Trophoblast cell (in vitro differentiated cells and primary cell): Measurements from ENCODE around the gene LAMA5.

ENCODE experiments used
- DNase-seq, 2 donors: peaks; one replicate each; pipeline ENCODE4 v3.0.0-alpha.2; 2016
- H2AFZ ChIP-seq: 2 replicates; pipeline ENCODE4 v1.6.1; 2013; ENCODE audit warnings: low read length, moderate library complexity, mild to moderate bottlenecking; ENCODE audit not compliant: insufficient read depth, poor library complexity
- H2AK5ac ChIP-seq: 2 replicates; pipeline ENCODE4 v1.6.1; 2013; ENCODE audit warnings: mild to moderate bottlenecking, low read length
- H2BK120ac ChIP-seq: 2 replicates; pipeline ENCODE4 v1.6.1; 2013; ENCODE audit warnings: low read length, mild to moderate bottlenecking, moderate library complexity; ENCODE audit not compliant: insufficient read depth, poor library complexity
- H2BK12ac ChIP-seq: 2 replicates; pipeline ENCODE4 v1.6.1; 2013; ENCODE audit warnings: mild to moderate bottlenecking, low read length, moderate library complexity
- H2BK5ac ChIP-seq: 2 replicates; pipeline ENCODE4 v1.6.1; 2013; ENCODE audit warnings: low read length, low read depth, moderate library complexity, mild to moderate bottlenecking; ENCODE audit not compliant: poor library complexity
- H3K14ac ChIP-seq: 2 replicates; pipeline ENCODE4 v1.6.1; 2013; ENCODE audit warnings: mild to moderate bottlenecking, low read length
- H3K18ac ChIP-seq: 2 replicates; pipeline ENCODE4 v1.6.1; 2013; ENCODE audit warnings: mild to moderate bottlenecking, low read length
- H3K23ac ChIP-seq: 2 replicates; pipeline ENCODE4 v1.6.1; 2013; ENCODE audit warnings: low read length
- H3K27ac ChIP-seq: 2 replicates; pipeline ENCODE4 v1.5.1; 2013; ENCODE audit warnings: low read depth, mild to moderate bottlenecking, inconsistent platforms, low read length, moderate library complexity
- H3K27me3 ChIP-seq: 2 replicates; pipeline ENCODE4 v1.6.1; 2013; ENCODE audit warnings: inconsistent platforms, mild to moderate bottlenecking, low read length, moderate library complexity; ENCODE audit not compliant: insufficient read depth
- H3K36me3 ChIP-seq, 2 experiments: 1 replicate in 1 of 2; 2 replicates in 1 of 2; pipeline ENCODE4 v1.6.1; 2013; ENCODE audit warnings: low read length in 2 of 2, mild to moderate bottlenecking in 2 of 2, moderate library complexity in 1 of 2; ENCODE audit not compliant: insufficient read depth in 2 of 2, control insufficient read depth in 1 of 2
- H3K4ac ChIP-seq: 2 replicates; pipeline ENCODE4 v1.6.1; 2013; ENCODE audit warnings: low read depth, mild to moderate bottlenecking, low read length, moderate library complexity
- H3K4me1 ChIP-seq, 2 experiments: 1 replicate in 1 of 2; 2 replicates in 1 of 2; pipeline ENCODE4 v1.6.1; 2013; ENCODE audit warnings: low read length in 2 of 2, mild to moderate bottlenecking in 2 of 2, moderate library complexity in 1 of 2; ENCODE audit not compliant: insufficient read depth in 2 of 2, control insufficient read depth in 1 of 2
- H3K4me2 ChIP-seq: 2 replicates; pipeline ENCODE4 v1.6.1; 2013; ENCODE audit warnings: inconsistent platforms, mild to moderate bottlenecking, low read length, moderate library complexity
- H3K4me3 ChIP-seq: 2 replicates; pipeline ENCODE4 v1.5.1; 2013; ENCODE audit warnings: mild to moderate bottlenecking, low read depth, low read length, inconsistent platforms
- H3K79me1 ChIP-seq: one replicate; pipeline ENCODE4 v1.6.1; 2013; ENCODE audit warnings: low read length
- H3K79me2 ChIP-seq: 2 replicates; pipeline ENCODE4 v1.6.1; 2013; ENCODE audit warnings: low read length, mild to moderate bottlenecking; ENCODE audit not compliant: control insufficient read depth, insufficient read depth, poor library complexity
- H3K9ac ChIP-seq: 2 replicates; pipeline ENCODE4 v1.6.1; 2013; ENCODE audit warnings: mild to moderate bottlenecking, low read length
- H3K9me3 ChIP-seq: 2 replicates; pipeline ENCODE4 v1.6.1; 2013; ENCODE audit warnings: low read depth, mild to moderate bottlenecking, control low read depth, inconsistent platforms, low read length; ENCODE audit not compliant: insufficient read depth
- H4K12ac ChIP-seq: 2 replicates; pipeline ENCODE4 v1.6.1; 2013; ENCODE audit warnings: low read depth, mild to moderate bottlenecking, low read length, moderate library complexity
- H4K8ac ChIP-seq: 2 replicates; pipeline ENCODE4 v1.6.1; 2013; ENCODE audit warnings: low read depth, mild to moderate bottlenecking, low read length, moderate library complexity
- H4K91ac ChIP-seq: one replicate; pipeline ENCODE4 v1.6.1; 2013; ENCODE audit warnings: low read depth, mild to moderate bottlenecking, low read length, moderate library complexity
- WGBS: extraction: QIAGEN DNeasy Blood & Tissue Kit; methylation state at CpG from one replicate; pipeline ENCODE4 v1.1.7; 2013; ENCODE audit warnings: missing lambda C conversion rate; ENCODE audit not compliant: insufficient read length, insufficient coverage; ENCODE audit errors: extremely low coverage; 5-methylcytosine and 5-hydroxymethylcytosine counted together

LAMA5 gene

GRCh38 chr20:62344782-62345181, 22.3 kb downstream of the LAMA5 start:
- Histone ChIP-seq H3K4me1 (peaks cover under 1% of the 10 kb centered on the region in 2 experiments), H2AK5ac (no peak overlapping the region), H3K23ac (no peak overlapping the region), H3K9ac (no peak overlapping the region), H4K91ac (no peak overlapping the region), H3K4me3 (no peak overlapping the region), H3K79me1 (no peaks in the 10 kb centered on the region), H3K27me3 (no peaks in the 10 kb centered on the region), H3K9me3 (no peaks in the 10 kb centered on the region), H3K27ac (no peak overlapping the region), H3K14ac (no peak overlapping the region), H3K18ac (no peak overlapping the region), H2BK12ac (no peak overlapping the region), H4K12ac (no peak overlapping the region), H2BK120ac (no peak overlapping the region), H3K79me2 (no peaks in the 10 kb centered on the region), H3K4ac (no peak overlapping the region), H3K36me3 (peaks cover 40 to 53% of the 10 kb centered on the region in 2 experiments), H3K4me2 (no peak overlapping the region), H2BK5ac (no peak overlapping the region), H4K8ac (no peak overlapping the region), H2AFZ (no peak overlapping the region)
- DNase-seq: no peak
- no CpG with 5 or more reads among the region's 10 CpGs for WGBS

GRCh38 chr20:62344092-62344491, 23.0 kb downstream of the LAMA5 start:
- H3K36me3 ChIP-seq: peaks cover 40 to 53% of the 10 kb centered on the region in 2 experiments
- no peak overlapping the region for H2BK5ac ChIP-seq
- WGBS: no CpG with 5 or more reads among the region's 5 CpGs
- H3K4me1 ChIP-seq: no peaks in the 10 kb centered on the region
- H3K18ac ChIP-seq: no peak overlapping the region
- no peak overlapping the region for H3K4me3 ChIP-seq
- no peak overlapping the region for H3K4ac ChIP-seq
- H4K8ac ChIP-seq: no peak overlapping the region
- no peaks in the 10 kb centered on the region for H3K9me3 ChIP-seq
- H2BK12ac ChIP-seq: no peak overlapping the region
- no peaks in the 10 kb centered on the region for H3K79me1 ChIP-seq
- no peak for DNase-seq
- no peak overlapping the region for H2AFZ ChIP-seq
- H3K27ac ChIP-seq: no peak overlapping the region
- no peak overlapping the region for H3K4me2 ChIP-seq
- H3K9ac ChIP-seq: no peak overlapping the region
- no peak overlapping the region for H3K23ac ChIP-seq
- H3K27me3 ChIP-seq: no peaks in the 10 kb centered on the region
- no peak overlapping the region for H3K14ac ChIP-seq
- H2AK5ac ChIP-seq: no peak overlapping the region
- no peak overlapping the region for H2BK120ac ChIP-seq
- H3K79me2 ChIP-seq: no peaks in the 10 kb centered on the region
- no peak overlapping the region for H4K91ac ChIP-seq
- no peak overlapping the region for H4K12ac ChIP-seq

- no peak overlapping the region for H4K91ac ChIP-seq
- WGBS: no CpG with 5 or more reads among the region's 10 CpGs
- no peak overlapping the region for H3K23ac ChIP-seq
- H4K12ac ChIP-seq: no peak overlapping the region
- H3K27ac ChIP-seq: no peak overlapping the region
- H2AFZ ChIP-seq: no peak overlapping the region
- no peaks in the 10 kb centered on the region for H3K27me3 ChIP-seq
- no peak overlapping the region for H2BK120ac ChIP-seq
- no peak overlapping the region for H4K8ac ChIP-seq
- no peak overlapping the region for H3K4me3 ChIP-seq
- no peak overlapping the region for H2BK5ac ChIP-seq
- no peaks in the 10 kb centered on the region for H3K79me1 ChIP-seq
- no peaks in the 10 kb centered on the region for H3K79me2 ChIP-seq
- no peaks in the 10 kb centered on the region for H3K9me3 ChIP-seq
- H3K14ac ChIP-seq: no peak overlapping the region
- H3K4me2 ChIP-seq: no peak overlapping the region
- peaks cover 46 to 59% of the 10 kb centered on the region in 2 experiments for H3K36me3 ChIP-seq
- H2BK12ac ChIP-seq: no peak overlapping the region
- no peak for DNase-seq
- H3K4ac ChIP-seq: no peak overlapping the region
- no peak overlapping the region for H3K18ac ChIP-seq
- H2AK5ac ChIP-seq: no peak overlapping the region
- H3K9ac ChIP-seq: no peak overlapping the region
- H3K4me1 ChIP-seq: no peaks in the 10 kb centered on the region
These were observed 24.2 kb downstream of the LAMA5 start for GRCh38 chr20:62342910-62343309.

- no peak overlapping the region for H3K4me2 ChIP-seq
- H2BK12ac ChIP-seq: no peak overlapping the region
- H2AK5ac ChIP-seq: no peak overlapping the region
- H2AFZ ChIP-seq: no peak overlapping the region
- no peaks in the 10 kb centered on the region for H3K79me2 ChIP-seq
- no peak overlapping the region for H4K8ac ChIP-seq
- no CpG with 5 or more reads among the region's 14 CpGs for WGBS
- H3K4ac ChIP-seq: no peak overlapping the region
- H3K14ac ChIP-seq: no peak overlapping the region
- H3K4me1 ChIP-seq: no peaks in the 10 kb centered on the region
- no peak overlapping the region for H3K9ac ChIP-seq
- H3K27me3 ChIP-seq: no peaks in the 10 kb centered on the region
- H3K36me3 ChIP-seq: peaks cover 52 to 59% of the 10 kb centered on the region in 2 experiments
- no peak overlapping the region for H2BK120ac ChIP-seq
- H3K23ac ChIP-seq: no peak overlapping the region
- H3K4me3 ChIP-seq: no peak overlapping the region
- no peaks in the 10 kb centered on the region for H3K79me1 ChIP-seq
- H3K27ac ChIP-seq: no peak overlapping the region
- H3K18ac ChIP-seq: no peak overlapping the region
- no peak for DNase-seq
- no peak overlapping the region for H4K12ac ChIP-seq
- H2BK5ac ChIP-seq: no peak overlapping the region
- no peaks in the 10 kb centered on the region for H3K9me3 ChIP-seq
- H4K91ac ChIP-seq: no peak overlapping the region
These were observed 27.5 kb downstream of the LAMA5 start for GRCh38 chr20:62339647-62340062.
